GM11168 (cell line): ENCODE results near the gene TPRG1.

Source experiments
- in situ Hi-C: fragments of 300-500 bp; cut with MboI; formaldehyde crosslinking; loops from one replicate; pipeline ENCODE4 v1.12.0; 2022; ENCODE audit warnings: low sequenced_read_pairs; ENCODE audit not compliant: unreplicated experiment

The TPRG1 gene

DNA sequence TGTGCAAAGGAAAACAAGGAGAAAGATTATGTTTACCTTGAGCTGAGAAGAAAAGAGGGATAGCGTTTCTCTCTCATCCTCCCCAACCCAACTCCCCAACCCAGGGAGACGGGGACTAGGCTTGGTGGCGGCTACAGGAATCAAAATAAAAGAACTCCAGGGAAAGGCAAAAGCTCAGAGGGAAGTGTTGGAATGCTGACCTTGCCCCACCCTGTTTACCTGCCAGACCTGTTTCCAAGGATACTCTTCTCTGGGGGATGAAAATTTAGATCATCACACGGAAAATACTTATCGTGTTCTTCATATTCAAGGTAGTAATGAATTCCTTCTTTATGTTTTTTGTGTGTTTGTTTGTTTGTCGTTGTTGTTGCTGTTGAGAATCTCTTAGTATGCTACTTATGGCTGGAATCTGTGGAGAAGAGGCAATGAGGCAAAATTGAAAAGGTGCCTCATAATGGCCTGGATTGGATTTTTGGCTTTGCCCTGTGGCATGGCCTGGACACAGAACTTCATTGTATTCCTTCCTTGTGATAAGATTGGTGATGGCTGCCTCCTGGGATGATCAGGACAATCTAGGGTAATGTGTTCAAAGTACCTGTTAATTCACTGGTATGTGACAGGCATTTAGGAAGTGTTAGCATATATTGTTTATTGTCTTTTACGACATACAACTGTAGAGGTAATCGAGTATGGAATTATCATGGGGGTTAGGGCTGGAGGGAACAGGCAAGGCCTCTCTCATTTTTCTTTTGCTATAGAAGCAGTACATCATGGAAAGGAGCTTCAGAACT lies 11.1 kb upstream of the TPRG1 start:
- in situ Hi-C loops: no loop called here

DNA sequence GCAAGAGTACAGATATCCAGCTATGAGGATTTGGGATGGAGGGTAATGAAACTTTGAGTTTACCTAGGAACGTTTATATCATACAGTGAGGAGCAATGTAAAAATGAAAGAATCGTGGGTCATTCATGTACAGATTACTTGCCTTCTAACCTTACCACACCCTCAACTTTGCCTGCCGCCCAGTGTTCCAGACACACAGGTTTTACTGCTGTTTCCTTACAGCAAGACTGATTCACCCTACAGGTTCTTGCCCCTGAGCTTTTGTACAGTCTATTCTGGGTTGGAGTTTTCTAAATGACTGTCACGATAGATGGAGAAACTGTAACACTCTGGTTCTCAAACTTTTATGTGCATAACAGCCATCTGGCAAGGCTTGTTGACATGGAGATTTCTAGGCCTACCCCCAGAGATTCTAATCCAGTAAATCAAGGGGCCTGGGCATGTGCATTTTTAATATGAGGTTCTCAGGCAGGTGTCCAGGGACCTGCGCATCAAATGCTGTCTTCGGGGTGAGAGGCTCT lies 6.6 kb upstream of the TPRG1 start:
- in situ Hi-C loops: no loop called here

DNA sequence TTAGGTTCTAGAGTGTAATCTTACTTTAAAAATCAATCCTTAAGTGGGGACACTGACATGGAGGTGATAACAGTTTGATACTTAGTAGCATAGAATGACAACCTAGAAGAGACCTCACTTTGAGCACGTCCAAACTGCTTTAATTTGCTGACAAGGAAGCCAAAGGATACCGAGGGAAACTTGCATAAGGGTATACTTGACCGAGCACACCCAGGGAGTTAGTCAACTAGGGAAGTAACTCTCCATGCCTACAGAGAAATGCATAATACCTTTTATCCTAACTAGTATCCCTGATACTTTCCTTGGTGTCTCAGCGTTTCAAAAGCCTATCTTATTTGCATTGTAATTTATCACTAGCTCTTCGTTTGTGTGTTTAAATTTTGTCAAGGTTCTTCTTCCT lies 5.5 kb upstream of the TPRG1 start:
- in situ Hi-C loops: no loop called here

DNA sequence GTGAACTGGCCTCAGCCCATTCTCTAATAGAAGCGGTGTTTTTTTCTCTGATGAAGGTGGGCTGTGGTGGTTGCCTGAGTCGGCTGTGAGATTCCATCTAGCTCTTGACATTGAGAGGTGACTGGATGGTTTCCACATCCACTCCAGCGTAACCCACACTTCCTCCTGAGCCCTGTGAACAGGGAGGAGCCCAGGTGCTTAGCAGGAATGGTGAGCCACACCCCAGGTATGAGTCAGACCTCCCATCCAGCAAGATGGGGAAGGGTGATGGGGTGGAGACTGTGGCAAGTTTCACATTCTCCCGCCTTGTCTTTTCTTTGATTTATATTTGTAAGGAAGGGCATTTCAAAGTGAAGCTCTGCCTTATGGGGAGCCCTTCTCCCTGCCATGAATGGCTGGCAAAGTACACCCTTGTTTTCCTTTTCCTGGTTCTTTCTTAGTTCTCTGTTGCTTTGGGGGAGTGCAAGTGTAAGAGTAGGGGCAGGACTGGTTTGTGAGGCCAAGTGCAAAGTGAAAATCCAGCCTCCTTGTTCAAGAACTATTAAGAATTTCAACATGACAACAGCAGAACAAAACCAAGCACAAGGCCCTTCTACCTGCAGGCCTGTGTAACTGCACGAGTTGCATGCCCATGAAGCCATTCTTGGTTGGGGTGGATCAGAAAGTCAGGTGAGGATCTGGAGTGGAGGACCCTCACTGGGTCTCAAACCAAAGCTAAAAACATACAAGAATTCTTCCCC lies 4.6 kb upstream of the TPRG1 start:
- in situ Hi-C loops: no loop called here

DNA sequence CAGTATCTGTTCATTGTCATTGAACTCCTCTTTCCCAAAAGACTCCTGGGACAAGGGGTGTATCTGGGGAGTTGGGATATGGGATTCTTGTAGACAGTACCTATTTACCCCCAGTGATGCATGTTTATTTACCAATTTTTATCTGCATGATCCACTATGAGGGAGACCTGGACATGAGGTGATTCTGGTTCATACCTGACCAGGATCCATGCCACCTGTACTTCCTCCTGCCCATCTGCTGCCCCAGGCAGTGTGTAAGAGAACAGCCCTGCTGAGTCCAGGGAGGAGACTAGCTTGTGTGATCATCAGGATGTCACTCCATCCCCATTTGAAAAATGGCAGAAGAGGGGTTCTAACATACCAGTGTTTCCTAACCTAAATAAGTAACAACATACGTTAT lies 3.1 kb upstream of the TPRG1 start:
- in situ Hi-C loops: no loop called here

DNA sequence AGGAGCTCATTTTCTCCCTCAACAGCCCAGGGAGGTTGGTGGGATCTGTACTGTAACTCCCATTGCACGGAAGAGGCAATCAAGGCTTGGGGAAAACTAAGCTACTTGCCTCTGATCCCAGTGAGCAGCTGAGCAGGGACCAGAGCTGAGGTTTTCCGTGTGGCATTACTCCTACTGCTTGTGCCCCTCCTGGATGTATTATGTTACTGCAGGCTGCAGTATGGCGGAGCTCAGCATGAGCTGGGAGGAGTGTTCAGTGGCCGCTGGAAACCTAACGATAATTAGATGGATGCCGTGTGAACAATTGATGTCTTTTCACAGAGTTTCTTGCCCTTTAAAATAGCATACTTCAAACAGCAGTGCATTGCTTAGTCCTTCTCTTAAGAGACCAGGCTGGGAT lies 2.0 kb upstream of the TPRG1 start:
- in situ Hi-C loops: no loop called here

DNA sequence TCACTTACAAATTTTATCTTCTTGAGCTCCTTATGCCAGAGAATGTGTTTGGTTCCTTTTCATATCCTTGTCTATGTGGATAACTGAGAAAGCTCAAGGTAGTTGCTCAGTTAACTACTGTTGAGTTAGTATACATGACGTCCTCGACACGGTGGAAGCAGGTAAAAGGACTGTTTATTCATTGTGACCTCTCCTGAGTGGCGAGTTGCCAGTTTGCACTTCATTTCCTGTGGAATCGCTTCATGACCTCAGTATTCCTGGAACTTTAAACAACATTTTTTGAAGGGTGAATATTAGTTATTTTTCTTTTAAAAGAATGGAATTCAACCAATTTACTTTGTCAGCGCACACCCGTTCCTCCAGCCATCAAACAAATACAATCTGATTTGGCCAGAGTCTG lies 1.2 kb upstream of the TPRG1 start:
- in situ Hi-C loops: no loop called here

DNA sequence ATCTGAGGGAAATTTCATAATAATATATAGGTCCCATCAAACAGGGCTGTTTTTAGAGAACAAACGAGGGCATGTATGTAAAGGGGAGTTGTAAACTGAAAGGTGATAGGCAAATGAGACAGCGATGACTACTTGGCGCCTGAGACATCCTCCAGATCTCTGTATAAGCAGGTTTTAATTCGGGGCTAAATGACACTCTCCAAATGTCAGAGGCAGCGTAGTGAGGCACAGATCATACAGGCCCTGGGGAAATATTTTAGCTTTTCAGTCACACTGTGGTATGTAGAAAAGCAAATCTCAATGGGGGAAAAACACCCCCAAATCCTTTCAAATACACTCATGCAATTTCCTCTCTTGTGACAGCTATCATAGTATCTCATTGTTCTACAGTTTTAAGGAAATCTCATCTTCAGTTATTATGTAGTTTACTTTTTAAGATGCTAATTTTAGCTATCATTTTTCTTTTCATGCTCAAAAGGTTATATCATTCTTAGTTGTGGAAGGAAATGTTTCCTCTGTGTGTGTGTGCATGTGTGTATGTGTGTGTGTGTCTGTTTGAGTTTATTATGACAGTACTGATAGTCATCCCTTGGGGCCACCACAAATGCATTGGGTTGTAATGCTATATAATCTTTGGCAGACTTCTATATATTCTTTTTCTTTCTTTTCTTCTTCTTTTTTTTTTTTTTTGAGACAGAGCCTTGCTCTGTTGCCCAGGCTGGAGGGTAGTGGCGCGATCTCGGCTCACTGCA lies 1.1 kb downstream of the TPRG1 start:
- in situ Hi-C loops: no loop called here

DNA sequence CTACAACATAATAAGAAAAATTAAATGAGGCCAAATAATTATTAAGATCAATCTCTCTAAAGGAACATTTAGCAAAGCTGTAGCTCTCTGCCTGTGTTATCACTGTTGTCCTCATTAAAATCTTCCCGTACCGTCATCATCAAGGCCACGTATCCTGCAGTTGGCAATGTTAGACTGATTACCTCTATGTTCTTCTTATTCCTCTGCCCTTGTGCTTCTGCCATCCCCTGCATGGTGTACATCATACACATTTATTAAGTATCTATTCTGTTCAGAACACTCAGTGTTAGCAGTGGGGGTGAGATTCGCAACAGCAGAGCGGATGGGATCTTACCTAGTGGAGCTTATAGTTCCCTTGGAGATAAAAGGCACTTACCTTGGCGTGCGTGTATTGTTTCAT lies 12.8 kb downstream of the TPRG1 start:
- in situ Hi-C loops: no loop called here

DNA sequence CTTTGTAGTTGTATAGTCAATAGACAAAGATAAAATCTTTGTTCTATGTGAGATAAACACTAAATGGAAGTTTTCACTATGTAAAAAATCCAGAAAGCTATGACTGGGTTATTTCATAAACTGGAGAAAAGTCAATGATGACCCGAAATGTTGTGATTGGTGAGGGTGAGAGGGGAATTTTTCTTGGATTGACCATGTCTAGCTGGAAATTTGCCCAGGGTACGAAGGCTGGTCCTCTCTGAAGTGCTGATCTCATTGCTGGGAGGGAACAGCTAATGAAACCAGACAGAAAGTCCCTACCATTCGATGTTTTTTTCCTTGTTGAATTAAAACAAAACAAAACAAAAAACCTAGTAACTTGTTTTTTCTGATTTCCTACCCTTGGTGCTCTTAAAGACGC lies 14.3 kb downstream of the TPRG1 start:
- in situ Hi-C loops: no loop called here

DNA sequence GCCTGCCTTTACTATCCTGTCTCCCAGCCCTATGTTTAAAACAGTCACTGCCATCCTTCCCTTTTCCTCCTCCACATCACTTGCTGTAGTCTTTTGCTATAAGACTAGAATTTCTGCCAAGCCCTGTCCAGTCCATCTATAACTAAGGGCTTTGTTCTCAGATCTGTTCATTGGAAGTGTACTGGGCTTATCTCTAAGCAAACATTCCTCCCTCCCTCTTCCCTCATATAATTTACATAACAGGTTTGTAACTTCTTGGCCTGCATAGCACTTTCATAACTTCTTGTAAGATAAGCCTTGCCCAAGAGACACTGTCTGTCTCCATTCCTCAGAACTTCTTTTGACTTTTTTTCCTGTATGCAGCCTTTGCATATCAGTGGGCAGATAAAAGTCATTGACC lies 16.7 kb downstream of the TPRG1 start:
- in situ Hi-C loops: no loop called here

DNA sequence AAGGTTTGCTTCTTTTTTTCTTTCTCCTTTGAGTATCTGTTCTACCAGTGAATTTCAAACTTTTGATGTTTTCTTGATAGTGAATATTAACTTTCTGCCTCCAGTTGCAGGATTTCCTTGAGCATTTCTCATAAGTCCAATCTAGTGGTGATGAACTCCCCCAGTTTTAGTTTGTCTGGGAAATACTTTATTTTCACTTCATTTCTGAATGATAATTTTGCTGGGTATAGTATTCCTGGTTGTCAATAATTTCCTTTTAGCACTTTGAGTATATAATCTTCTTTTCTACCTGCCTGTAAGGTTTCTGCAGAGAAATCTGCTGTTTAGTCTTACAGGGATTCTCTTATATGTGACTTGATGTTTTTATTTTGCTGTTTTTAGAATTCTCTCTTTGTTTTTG lies 21.0 kb downstream of the TPRG1 start:
- in situ Hi-C loops: no loop called here

DNA sequence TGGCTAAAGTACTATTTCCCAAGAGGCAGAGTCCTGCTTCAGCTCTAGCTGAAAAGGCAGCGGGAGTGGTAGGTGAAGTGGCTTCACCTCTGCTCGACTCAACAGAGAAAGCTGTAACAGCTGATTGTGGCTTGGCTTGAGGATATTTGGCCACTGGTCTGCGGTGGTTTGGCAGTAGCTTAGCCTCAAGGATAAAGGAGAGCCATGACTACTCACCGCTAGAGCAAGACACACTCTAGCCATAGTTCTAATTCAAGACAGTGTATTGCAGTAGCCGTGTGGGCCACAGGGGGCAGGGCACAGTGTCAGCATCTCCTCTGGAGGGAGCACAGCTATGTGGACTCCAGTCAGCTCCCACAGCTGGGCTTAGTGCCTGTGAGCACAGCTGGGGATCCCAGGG lies 23.5 kb downstream of the TPRG1 start:
- in situ Hi-C loops: no loop called here

DNA sequence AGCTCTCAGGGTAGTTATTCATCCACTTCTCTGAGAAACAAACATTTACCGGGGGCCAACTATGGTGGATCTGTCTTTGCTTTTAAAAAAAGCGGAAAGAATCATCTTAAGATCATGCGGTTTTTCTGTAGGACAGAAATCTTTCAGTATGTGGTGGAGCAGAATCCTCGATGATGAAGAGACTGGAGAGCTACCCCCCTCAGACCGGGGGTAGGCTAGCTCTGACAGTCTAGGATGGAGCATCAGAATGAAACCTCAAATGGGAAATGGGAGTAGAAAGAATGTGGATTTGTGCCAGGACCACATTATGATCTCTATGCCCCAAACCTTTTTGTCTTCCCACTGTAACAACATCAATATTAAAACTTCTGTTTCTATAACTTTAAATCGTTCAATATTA lies 30.3 kb downstream of the TPRG1 start:
- in situ Hi-C loops: no loop called here

DNA sequence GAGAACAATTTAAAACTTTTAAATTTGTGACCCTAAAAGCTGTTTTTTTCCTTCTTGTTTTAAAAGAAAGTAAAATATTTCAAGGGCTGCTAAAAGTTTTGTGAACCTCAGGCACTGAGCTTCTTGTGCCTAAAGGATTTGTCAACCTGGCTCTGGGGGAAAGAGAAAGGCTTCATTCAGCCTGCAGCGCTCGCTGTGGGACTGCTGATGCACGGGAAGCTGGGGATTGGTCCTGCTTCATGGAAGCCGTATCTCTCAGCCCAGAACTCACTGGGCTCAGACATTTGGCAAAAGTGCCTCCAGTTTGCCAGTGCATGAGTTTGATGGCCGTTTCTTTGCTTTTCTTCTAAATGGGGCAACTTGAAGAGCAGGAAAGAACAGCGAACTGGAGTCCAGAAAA lies 30.8 kb downstream of the TPRG1 start:
- in situ Hi-C loops: no loop called here

DNA sequence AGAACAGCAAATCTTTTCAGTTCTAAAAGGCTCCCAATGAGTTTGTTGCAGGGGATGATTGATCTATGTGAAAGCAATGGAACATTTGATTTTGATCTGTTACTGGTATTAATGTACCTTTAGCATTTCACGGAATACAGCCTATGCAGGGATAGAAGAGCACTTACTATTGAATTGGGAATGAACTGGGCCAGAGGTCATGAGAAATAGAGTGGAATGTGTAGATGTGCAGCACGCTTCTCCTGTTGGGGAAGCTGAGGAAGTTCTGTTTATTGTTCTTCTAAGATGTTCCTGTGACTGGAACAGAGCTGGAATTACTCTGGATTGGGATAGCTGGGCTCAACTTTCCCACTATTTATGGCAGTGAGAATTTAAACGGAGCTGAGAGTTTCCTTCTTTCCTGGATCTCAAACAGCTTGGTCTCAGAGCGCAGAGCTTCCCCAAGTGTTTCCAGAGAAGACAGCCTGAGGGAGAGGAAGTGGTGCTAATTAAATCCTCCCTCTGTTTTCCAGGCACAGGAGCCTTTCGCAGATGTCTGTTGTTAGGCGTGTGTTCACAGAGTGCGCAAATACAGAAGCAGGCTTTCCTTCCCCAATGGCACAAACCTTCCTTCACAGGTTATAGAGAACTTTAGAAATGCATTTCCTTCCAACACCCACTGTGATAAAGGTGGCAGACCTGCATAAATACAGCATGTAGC lies 32.5 kb downstream of the TPRG1 start:
- in situ Hi-C loops: no loop called here

DNA sequence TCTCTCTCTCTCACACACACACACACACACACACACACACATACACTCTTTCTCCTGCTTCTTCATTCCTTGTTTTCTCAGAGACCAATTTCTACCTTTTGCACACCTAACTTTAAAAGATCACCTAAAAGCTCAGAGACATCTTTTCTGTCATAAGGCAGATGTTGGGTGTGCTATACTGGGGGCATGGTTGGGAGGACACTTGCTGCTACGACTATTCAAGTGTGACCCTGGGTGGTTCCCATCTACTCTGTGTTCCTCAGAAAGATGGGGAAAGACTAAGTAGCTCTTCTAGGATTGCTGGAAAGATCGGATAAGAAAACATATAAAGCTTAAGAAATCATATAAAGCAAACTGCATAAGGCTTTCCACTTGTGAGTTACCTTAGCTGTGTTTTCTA lies 33.2 kb downstream of the TPRG1 start:
- in situ Hi-C loops: no loop called here

DNA sequence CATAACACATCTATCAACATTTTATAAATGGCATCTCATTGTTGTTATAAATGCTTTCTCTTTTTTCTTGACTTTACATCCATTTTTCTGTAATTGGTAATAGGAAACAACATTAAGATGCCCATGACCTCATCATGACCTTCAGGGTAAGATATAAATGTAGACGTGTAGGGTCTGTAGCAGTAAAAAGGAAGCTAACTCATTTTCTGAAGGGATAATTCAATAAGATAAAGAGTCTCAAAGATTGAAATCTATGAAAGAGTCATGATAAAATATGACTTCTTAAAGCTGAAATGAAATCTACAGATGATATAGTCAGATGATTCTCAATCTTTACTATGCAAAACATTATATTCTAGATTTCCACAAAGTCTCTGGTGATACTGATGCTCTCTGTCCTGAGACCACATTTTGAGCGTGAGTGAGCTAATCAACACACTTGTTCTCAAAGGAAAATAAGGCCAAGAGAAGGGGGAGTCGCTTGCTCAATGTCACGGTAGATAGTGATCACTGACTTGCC lies 38.5 kb downstream of the TPRG1 start:
- in situ Hi-C loops: no loop called here

DNA sequence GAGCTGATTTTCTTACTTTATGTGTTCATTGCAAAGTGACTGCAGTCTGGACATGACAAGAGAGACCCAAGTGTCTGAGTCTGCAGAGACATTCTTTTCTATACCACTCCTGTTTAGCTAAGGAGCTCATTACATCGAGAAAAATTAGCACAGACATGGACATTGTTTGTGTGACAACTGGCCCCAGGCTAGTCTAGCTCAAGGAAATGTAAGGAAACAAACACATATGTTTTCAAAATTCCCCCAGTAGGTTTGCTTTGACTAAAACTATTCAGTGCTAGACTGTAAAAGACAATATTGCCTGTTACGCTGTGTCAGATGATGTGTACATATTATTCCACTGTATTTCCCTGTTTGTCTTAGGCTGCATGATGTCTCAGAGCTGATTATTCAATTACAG lies 40.9 kb downstream of the TPRG1 start:
- in situ Hi-C loops: no loop called here

DNA sequence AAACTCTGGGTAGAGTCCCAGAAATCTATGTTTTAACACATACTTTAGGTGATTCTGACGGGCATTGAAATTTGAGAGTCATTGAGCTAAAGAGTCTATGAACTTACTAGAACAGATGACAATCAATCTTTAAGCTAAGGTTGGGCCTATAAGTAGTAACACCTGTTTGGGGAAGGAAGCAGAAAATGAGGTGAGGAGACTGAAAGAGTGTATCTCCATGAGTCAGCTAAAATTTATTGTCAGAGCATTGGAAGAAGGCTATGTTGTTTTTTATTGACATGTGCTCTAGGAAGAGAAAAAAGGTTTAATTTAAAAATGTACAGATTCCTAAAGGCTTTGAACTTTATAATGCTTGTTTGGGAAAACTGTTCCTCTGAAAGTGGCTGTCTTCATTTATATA lies 42.9 kb downstream of the TPRG1 start:
- in situ Hi-C loops: no loop called here
